Measurements from ENCODE around the gene MAPRE3. TPM values are rescaled to one million over a fixed set of nuclear protein-coding genes. Genes with fewer than 3 reads are reported as not detected.

Gene MAPRE3
- total and polyA plus RNA-seq, 9 of the 15 experiments (the other 6 are each of a cell fraction or from before 2014, with no cell fraction given), result 0.70 to 43.2 (median 12.6) TPM

DNA sequence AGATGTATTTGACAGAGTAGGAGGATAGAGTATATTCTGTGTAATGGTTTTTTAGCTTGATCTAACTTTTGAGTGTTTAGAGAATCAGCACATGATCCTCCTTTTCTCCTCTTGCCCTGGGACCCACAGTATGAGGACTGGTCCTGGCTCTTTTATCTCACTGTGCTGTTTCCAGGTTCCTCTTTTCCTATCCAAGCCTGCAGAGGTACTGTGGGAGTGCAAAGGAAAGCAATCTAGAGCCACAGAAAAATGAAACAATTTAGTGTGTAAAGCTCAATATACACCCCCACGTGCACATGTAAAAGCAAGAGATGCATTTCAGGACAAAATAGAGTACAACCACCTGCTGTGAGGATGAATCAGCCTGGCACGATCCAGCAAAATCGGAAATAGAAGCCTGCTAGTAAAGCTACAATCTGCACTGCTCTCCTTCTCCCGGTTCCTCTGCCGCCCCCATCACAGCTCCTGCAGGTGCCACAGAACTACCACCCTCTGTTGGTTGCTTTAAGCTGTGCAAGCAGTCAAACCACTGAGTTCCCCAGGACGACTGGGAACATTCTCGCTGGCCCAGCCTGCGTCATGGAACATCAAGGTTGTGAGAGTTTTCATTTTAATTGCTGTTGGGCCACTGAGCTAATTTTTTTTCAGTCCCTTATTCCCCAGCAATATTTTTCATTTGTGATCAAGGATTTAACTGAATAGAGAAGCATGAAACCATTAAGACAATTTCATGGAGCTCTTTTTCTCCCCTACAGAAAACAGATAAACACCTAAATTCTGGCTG is 47.8 kb upstream of the MAPRE3 start (continued):
- no peak for TF ChIP-seq FOXO4 (CRISPR knock-in tag; IDR thresholded peaks at IDR 0.05)
- TF ChIP-seq, protein P1, sequence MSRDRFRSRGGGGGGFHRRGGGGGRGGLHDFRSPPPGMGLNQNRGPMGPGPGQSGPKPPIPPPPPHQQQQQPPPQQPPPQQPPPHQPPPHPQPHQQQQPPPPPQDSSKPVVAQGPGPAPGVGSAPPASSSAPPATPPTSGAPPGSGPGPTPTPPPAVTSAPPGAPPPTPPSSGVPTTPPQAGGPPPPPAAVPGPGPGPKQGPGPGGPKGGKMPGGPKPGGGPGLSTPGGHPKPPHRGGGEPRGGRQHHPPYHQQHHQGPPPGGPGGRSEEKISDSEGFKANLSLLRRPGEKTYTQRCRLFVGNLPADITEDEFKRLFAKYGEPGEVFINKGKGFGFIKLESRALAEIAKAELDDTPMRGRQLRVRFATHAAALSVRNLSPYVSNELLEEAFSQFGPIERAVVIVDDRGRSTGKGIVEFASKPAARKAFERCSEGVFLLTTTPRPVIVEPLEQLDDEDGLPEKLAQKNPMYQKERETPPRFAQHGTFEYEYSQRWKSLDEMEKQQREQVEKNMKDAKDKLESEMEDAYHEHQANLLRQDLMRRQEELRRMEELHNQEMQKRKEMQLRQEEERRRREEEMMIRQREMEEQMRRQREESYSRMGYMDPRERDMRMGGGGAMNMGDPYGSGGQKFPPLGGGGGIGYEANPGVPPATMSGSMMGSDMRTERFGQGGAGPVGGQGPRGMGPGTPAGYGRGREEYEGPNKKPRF (IDR thresholded peaks at IDR 0.05; ENCODE audit: low read depth, low read length), result no peak
- TF ChIP-seq, protein P2, sequence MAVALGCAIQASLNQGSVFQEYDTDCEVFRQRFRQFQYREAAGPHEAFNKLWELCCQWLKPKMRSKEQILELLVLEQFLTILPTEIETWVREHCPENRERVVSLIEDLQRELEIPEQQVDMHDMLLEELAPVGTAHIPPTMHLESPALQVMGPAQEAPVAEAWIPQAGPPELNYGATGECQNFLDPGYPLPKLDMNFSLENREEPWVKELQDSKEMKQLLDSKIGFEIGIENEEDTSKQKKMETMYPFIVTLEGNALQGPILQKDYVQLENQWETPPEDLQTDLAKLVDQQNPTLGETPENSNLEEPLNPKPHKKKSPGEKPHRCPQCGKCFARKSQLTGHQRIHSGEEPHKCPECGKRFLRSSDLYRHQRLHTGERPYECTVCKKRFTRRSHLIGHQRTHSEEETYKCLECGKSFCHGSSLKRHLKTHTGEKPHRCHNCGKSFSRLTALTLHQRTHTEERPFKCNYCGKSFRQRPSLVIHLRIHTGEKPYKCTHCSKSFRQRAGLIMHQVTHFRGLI (CRISPR knock-in tag; IDR thresholded peaks at IDR 0.05), result no peak
- TF ChIP-seq DACH1 (IDR thresholded peaks at IDR 0.05; ENCODE audit: partially characterized antibody), result no peak
- no peak for TF ChIP-seq HDAC1 (IDR thresholded peaks at IDR 0.05)
- TF ChIP-seq, protein P3, sequence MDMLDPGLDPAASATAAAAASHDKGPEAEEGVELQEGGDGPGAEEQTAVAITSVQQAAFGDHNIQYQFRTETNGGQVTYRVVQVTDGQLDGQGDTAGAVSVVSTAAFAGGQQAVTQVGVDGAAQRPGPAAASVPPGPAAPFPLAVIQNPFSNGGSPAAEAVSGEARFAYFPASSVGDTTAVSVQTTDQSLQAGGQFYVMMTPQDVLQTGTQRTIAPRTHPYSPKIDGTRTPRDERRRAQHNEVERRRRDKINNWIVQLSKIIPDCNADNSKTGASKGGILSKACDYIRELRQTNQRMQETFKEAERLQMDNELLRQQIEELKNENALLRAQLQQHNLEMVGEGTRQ (CRISPR knock-in tag; IDR thresholded peaks at IDR 0.05), result no peak
- TF ChIP-seq RBBP5 (IDR thresholded peaks at IDR 0.05; ENCODE audit: borderline replicate concordance, insufficient read depth, low read length, poor library complexity, severe bottlenecking), result no peak
- TF ChIP-seq ZNF224 (CRISPR knock-in tag; IDR thresholded peaks at IDR 0.05), result no peak
- no peak for TF ChIP-seq LCOR (CRISPR knock-in tag; IDR thresholded peaks at IDR 0.05)
- no peak for TF ChIP-seq FOXK2 (conservative IDR thresholded peaks at IDR 0.05 in 1 of 2, IDR thresholded peaks at IDR 0.05 in 1 of 2; ENCODE audit: low read depth in 2 of 2)
- peak; percentile 40; the same call in 1 of the 2 replicates for TF ChIP-seq SMC3 (conservative IDR thresholded peaks at IDR 0.05; ENCODE audit: insufficient read depth, low read depth, low read length)
- TF ChIP-seq ETV1 (tag; conservative IDR thresholded peaks at IDR 0.05; ENCODE audit: low read depth), result no peak
- TF ChIP-seq EGR1 (conservative IDR thresholded peaks at IDR 0.05), result 0 out of 2 replicates have a peak, but pooled peaks have one; percentile 28
- TF ChIP-seq, protein P4, sequence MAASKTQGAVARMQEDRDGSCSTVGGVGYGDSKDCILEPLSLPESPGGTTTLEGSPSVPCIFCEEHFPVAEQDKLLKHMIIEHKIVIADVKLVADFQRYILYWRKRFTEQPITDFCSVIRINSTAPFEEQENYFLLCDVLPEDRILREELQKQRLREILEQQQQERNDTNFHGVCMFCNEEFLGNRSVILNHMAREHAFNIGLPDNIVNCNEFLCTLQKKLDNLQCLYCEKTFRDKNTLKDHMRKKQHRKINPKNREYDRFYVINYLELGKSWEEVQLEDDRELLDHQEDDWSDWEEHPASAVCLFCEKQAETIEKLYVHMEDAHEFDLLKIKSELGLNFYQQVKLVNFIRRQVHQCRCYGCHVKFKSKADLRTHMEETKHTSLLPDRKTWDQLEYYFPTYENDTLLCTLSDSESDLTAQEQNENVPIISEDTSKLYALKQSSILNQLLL (CRISPR knock-in tag; IDR thresholded peaks at IDR 0.05; ENCODE audit: borderline replicate concordance), result no peak
- no peak for TF ChIP-seq ZNF668 (CRISPR knock-in tag; IDR thresholded peaks at IDR 0.05)
- no peak for TF ChIP-seq GABPA (tag; conservative IDR thresholded peaks at IDR 0.05; ENCODE audit: low read depth)
- no peak for TF ChIP-seq KLF16 (IDR thresholded peaks at IDR 0.05)
- no peak for TF ChIP-seq KDM1A (IDR thresholded peaks at IDR 0.05)
- no peak for TF ChIP-seq SAFB (IDR thresholded peaks at IDR 0.05; ENCODE audit: borderline replicate concordance, low read depth, low read length)
- no peak for TF ChIP-seq CBX5 (IDR thresholded peaks at IDR 0.05; ENCODE audit: borderline replicate concordance, low read depth)
- TF ChIP-seq ZNF253 (CRISPR knock-in tag; conservative IDR thresholded peaks at IDR 0.05), result no peak

All from K562 (cell line).